Activated T-helper 9 cell treated with anti-CD3 and anti-CD28 coated beads, Interleukin-2, amount 50 U/mL, for 16 hours (primary cell): ENCODE measurements around the gene NFIA.

ENCODE experiments used
- DNase-seq: peaks from one replicate; pipeline ENCODE4 v3.0.0-alpha.2; 2020; ENCODE audit warnings: low read depth

NFIA gene

DNA sequence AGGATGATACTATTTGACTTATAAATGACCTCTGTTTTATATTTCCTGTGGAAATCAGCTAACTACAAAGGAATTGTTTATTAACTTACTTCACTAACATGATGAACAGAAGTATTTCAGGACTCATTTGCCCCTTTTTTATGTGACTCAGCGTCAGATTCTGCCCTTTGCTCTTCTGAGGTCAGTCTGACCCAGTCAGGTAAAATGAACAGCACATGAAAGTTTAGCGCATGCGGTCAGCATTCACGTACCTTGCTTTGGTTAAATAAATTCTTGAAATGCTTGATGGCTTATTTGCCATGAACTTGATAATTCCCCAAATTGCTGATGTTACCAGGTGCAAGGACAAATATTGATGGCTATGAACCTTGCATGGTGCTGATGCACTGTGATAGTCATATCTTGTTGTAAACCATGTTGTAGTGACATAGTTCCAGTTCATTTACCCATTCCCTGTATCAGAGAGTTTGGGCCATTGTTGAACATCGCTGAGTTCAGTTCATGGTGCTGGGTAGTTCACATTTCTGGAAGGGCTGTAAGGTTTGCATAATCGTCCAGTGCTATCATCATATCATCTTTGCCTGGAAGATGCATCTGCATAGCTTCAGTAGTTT lies 133.4 kb downstream of the NFIA start:
- DNase-seq: no peak

DNA sequence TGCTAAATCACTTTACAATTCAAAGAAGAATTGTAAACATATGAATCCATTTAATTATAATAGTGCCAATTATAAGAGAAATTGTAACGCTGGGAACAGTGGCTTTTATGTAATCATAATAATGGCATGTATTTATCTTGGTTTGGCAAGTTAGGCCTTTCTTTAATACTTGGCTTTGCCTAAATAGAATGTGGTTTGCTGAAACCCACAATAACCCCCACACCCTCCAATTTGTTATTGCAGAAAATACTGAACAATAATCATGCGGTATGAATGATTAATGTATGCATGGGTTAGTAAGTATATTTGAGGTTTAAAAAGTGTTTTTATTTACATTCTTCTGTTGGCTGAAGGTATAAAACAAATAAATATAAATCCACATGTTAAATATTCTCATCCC lies 138.2 kb downstream of the NFIA start:
- DNase-seq: no peak

GRCh38 chr1:61221642-61222041 lies 139.3 kb downstream of the NFIA start:
- DNase-seq: no peak

DNA sequence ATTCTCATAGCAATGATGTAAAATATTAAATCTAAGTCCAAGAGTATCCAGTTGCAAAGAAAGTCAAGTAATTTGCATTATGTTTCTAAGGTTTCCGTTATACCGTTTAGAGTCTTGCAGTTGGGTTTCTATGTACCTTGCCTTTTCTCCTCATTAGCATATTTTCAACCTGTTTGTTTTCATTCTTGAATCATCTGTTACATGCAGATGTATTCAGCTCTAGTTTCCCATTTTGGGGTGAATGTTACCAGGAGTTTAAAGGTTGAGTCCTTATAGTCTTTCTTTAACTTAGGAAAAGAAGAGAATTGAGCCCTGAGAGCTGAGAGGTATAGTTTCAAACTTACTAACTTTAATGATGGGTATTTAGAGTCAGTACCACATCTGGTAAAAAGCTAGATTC lies 139.9 kb downstream of the NFIA start:
- DNase-seq: no peak

- DNase-seq: no peak
Measured at GRCh38 chr1:61223140-61223539, 140.8 kb downstream of the NFIA start.

DNA sequence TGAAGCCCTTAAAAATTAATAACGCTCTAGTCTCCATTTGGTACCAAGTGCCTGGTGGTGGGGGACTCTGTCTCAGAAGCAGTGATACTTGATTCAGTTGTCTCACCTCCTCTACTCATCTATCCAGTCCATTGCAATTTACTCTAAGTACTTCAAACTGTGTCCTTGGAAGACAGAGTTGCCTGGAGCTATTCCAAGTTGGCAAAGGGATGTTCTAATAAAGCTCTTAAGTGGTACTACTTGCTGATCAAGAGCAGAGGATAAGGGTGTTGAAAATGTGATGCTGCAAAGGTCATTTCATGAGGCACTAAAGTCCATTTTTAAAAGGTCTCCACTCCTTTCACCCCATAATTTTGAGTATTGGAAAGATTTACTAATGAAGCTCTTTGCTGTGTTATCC lies 142.2 kb downstream of the NFIA start:
- no peak for DNase-seq

DNA sequence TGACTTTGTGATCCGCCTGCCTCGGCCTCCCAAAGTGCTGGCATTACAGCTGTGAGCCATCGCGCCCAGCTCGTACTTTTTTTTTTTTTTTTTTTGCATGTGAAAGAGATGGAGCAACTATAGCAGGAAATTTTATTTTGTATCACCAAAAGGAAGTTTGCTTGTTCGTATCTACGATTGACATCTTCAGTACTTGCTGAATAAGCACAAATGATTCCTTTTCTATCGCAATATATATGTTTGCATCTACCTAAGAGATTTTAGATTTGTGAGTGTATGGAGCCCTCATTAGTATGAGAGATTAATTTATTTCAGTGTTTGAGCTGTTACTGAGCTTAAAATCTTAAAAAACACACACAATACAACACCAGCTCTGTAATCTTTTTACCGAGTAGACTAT lies 143.1 kb downstream of the NFIA start:
- no peak for DNase-seq

- DNase-seq: no peak
Measured at GRCh38 chr1:61226791-61227567, 144.6 kb downstream of the NFIA start.

DNA sequence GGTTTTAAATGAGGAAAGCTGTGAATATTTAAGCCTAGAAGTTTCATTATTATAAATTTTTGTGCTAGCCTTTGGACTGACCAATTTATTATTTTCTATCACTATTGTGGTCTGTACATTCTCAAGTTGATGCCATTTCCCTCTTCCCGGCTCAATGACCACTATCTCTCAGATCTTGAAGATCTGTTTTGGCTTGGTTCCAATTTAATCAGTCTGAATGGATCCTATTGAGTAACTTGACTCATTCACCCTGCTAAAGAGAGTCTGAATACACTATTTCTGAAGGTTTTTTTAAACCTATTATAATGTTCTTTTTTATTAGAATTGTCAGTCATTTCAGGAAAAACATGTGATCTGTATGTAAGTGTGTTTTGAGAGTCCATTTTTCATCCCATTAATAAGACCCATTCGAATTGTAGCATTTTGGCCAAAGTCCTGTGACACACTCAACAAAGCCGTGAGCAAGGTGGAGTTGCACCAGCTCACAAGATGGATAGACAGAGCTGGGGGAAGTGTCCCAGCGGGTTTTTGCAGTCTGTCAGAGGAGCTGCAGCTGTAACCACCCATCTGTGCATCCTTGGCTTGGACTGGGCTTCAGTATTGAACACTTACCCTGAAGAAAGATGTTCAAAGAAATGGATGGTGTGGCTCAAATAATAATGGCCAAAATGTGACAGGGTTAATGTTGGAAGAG lies 145.6 kb downstream of the NFIA start:
- no peak for DNase-seq

- no peak for DNase-seq
Measured at GRCh38 chr1:61230523-61230922, 148.2 kb downstream of the NFIA start.

DNA sequence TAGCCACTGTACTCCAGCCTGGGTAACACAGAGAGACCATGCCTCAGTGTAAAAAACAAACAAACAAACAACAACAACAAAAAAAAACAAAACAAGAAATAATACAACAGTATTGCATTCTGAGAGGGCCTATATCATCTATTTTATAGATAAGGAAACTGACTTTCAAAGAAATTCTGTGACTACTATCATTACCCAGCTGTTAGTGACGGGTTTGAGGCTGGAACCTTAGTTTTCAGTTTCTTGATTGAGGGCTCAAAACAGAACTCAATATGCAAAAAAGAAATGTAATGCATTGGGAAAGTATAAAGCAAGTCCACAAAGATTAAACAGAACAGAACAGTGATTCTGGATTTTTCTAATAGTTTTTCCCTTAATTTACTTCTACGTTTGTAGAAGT lies 149.4 kb downstream of the NFIA start:
- DNase-seq: no peak

GRCh38 chr1:61233121-61233660 lies 150.8 kb downstream of the NFIA start:
- DNase-seq: no peak

DNA sequence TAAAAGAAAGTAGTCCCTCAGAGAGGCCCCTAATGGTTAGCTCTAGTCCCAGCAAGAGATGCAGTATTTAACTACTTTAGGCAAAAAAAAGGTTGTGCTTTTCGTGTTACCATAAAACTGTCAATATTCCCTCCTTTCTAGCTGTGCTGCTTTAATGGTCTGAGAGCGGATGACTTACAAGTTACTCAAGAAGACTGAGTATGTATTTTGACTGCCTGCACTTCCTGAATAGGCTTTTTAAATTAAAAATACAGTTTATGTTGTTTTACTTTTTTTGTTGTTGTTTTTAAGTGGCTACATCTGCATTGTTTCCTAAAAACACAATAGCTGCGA lies 152.2 kb downstream of the NFIA start:
- DNase-seq: no peak

DNA sequence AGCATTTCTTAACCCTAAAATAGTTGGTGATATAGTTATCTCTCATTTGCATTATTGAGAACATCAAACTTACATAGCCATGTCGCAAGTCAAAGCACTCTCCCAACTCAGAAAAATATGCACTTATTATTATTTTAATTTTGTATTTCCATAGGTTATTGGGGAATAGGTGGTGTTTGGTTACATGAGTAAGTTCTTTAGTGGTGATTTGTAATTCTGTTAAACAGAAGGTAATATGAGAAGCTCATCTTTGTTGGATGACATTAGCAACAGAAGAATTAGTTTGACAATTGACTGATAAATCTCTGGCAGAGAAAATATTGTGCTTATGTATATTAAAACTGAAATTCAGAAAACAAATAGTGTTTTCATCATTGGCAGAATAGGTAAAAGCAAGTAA lies 154.8 kb downstream of the NFIA start:
- DNase-seq: no peak

DNA sequence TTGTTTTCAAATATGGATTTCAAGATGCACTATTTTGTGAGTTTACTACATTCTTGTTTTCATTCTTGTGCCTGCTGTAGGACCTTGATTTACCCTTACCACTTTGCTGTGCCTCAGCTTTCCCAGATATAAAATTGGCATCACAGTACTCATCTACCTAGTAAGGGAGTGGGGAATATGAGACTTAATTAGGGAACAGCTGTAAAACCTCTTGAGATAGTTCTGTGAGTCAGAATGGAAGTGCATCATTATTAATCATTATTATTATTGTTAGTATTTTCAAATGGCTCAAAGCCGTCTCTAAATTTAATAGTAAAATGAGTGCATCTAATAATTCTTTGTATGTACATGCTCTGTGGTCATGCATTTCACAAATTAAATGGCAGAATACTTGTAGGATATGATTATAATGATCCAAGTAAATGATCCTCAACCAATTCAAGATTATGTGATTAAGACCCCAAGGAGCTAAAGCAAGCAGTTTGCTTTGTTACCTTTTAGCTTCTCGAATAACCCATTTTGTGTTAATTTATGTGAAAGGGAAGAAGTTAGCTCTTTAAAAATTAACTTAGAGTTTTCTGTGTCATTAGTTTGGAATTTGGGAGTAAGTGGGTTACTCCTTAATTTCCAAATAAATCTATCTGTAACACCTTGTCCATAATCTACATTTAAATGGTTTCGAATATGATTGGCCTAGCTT lies 155.4 kb downstream of the NFIA start:
- DNase-seq: no peak

DNA sequence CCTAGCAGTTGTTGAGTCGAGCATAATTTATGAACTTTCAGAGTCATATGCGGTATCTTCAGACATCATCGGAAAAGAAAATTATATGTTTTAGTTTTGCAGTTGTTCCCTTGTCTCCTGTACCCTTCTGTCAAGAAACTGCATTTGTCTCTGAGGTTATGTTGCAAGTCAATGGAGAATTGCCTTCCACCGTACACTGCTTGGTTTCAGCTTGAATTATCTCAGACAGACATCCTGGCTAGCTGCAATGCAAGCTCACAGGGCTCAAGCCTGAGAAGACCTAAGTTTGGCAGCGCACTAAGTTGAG lies 156.0 kb downstream of the NFIA start:
- DNase-seq: no peak

GRCh38 chr1:61240878-61241277 lies 158.5 kb downstream of the NFIA start:
- DNase-seq: no peak

DNA sequence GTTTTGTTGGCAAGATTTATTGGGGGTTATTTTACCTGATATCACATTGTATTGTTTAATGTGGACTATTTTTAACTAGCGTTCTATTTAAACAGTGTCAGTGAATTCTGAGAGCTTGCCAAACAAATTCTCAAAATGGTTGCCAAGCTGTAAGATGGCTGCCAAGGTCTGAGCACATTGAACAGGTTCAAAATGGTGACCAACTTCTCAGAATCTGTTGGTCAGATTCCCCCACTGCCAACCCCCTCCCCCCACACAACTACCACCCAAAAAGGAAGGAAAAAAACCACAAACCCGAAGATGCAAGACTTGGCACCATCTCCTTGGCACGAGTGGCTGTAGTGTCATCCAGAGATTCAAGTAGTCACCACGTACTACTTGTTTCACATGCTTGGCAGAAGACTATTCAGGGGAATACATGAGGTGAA lies 159.1 kb downstream of the NFIA start:
- DNase-seq: no peak

GRCh38 chr1:61241973-61242381 lies 159.6 kb downstream of the NFIA start:
- DNase-seq: no peak

GRCh38 chr1:61244114-61244513 lies 161.8 kb downstream of the NFIA start:
- no peak for DNase-seq

DNA sequence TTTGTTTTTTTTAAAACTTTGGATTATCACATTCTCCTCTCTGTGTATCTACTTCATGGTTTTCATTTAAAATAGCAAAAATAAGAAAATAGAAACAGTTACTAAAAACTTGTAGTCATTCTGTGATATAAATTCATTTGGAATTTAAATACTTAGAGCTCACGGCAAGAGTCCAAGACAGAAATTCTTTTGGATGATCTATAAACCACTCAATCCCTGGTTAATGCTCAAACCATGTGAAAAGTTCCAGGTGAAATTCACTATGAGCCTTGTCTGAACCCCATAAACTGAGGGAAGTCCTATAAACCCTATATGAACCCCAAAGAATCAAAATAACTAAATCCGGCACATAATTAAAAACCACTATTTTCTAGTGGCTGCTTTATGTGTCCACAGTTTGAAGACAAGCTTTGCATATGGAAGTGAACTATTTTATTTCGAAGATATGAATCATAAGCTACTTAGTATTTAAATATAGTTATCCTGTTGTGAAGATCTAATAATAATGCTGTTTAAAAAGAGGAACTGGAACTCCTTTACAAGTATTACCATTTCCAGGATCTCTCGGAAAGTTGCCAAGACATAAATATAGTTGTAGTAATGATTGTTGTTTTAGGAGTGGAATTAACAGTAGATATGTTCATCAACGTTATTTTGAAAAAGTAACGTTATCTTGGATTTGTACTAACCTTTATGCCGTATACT lies 163.5 kb downstream of the NFIA start:
- no peak for DNase-seq
